Panc1 (cell line): ENCODE results near the gene PSAP.

Source experiments
- CTCF ChIP-seq: fragments of 450-650 bp; IDR thresholded peaks from 2 replicates; pipeline ENCODE4 v1.5.1; 2017; ENCODE audit warnings: mild to moderate bottlenecking
- POLR2AphosphoS5 ChIP-seq: IDR thresholded peaks from 2 replicates; pipeline ENCODE4 v1.6.1; 2012; ENCODE audit warnings: mild to moderate bottlenecking, low read depth, low read length, moderate library complexity
- SIN3A ChIP-seq: IDR thresholded peaks from 2 replicates; pipeline ENCODE4 v1.6.1; 2012; ENCODE audit warnings: low read depth, mild to moderate bottlenecking, low read length, moderate library complexity, borderline replicate concordance; ENCODE audit not compliant: insufficient read depth
- TF ChIP-seq, protein P1 (sequence below), 2 experiments: IDR thresholded peaks; 2 replicates each; pipeline ENCODE4 v1.6.1; 2011 to 2012; ENCODE audit warnings: low read depth in 2 of 2, control low read depth in 1 of 2, low read length in 1 of 2, mild to moderate bottlenecking in 1 of 2, moderate library complexity in 1 of 2; ENCODE audit not compliant: insufficient read depth in 1 of 2

GRCh38 chr10:71881647-71882355, 30.8 kb upstream of the PSAP start:
- TF ChIP-seq, protein P1, sequence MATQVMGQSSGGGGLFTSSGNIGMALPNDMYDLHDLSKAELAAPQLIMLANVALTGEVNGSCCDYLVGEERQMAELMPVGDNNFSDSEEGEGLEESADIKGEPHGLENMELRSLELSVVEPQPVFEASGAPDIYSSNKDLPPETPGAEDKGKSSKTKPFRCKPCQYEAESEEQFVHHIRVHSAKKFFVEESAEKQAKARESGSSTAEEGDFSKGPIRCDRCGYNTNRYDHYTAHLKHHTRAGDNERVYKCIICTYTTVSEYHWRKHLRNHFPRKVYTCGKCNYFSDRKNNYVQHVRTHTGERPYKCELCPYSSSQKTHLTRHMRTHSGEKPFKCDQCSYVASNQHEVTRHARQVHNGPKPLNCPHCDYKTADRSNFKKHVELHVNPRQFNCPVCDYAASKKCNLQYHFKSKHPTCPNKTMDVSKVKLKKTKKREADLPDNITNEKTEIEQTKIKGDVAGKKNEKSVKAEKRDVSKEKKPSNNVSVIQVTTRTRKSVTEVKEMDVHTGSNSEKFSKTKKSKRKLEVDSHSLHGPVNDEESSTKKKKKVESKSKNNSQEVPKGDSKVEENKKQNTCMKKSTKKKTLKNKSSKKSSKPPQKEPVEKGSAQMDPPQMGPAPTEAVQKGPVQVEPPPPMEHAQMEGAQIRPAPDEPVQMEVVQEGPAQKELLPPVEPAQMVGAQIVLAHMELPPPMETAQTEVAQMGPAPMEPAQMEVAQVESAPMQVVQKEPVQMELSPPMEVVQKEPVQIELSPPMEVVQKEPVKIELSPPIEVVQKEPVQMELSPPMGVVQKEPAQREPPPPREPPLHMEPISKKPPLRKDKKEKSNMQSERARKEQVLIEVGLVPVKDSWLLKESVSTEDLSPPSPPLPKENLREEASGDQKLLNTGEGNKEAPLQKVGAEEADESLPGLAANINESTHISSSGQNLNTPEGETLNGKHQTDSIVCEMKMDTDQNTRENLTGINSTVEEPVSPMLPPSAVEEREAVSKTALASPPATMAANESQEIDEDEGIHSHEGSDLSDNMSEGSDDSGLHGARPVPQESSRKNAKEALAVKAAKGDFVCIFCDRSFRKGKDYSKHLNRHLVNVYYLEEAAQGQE (IDR thresholded peaks at IDR 0.05; ENCODE audit: insufficient read depth in 1 of 2, low read depth in 2 of 2, low read length in 1 of 2) = no peak
- TF ChIP-seq CTCF = no peak
- no peak for TF ChIP-seq SIN3A
- TF ChIP-seq POLR2AphosphoS5 = no peak
